Measurements from ENCODE around the gene FAM168A.

- TF ChIP-seq CTCF (IDR thresholded peaks at IDR 0.05; ENCODE audit: low read depth, low read length): no peak
- no peak for TF ChIP-seq EZH2phosphoT487 (IDR thresholded peaks at IDR 0.05; ENCODE audit: low read depth)
Observed at GRCh38 chr11:73386546-73386945, 211.4 kb downstream of the FAM168A start.

Data from OCI-LY3 (cell line).